ENCODE data around the gene VSTM2L.
A peak's percentile ranks its signal among the peaks of the same experiment; 100 is the strongest.

- no peak for TF ChIP-seq ATF3 (IDR thresholded peaks at IDR 0.05)
- no peak for TF ChIP-seq ATF3 (CRISPR knock-in tag; conservative IDR thresholded peaks at IDR 0.05)
- no peak for TF ChIP-seq POLR2AphosphoS5 (IDR thresholded peaks at IDR 0.05; ENCODE audit: control insufficient read depth, insufficient read depth, low read depth, low read length)
- no peak for TF ChIP-seq PHF8 (IDR thresholded peaks at IDR 0.05; ENCODE audit: borderline replicate concordance, low read length)
- TF ChIP-seq MAFF (IDR thresholded peaks at IDR 0.05; ENCODE audit: low read length): no peak
- no peak for TF ChIP-seq PRDM10 (IDR thresholded peaks at IDR 0.05; ENCODE audit: partially characterized antibody)
- peak; percentile 46 to 78 for TF ChIP-seq RAD21 (CRISPR knock-in tag; conservative IDR thresholded peaks at IDR 0.05 in 1 of 2, IDR thresholded peaks at IDR 0.05 in 1 of 2)
These were observed 5.9 kb upstream of the VSTM2L start for GRCh38 chr20:37896932-37897548.

Data from K562 (cell line).